ENCODE results near the gene NRCAM. TPM values are rescaled to one million over a fixed set of nuclear protein-coding genes. Genes with fewer than 3 reads are reported as not detected.

NRCAM gene
- total and polyA plus RNA-seq, 4 donors: 0.17 to 3.2 (median 0.64) TPM

GRCh38 chr7:108314049-108314448, 142.2 kb downstream of the NRCAM start:
- Histone ChIP-seq H3K4me1 (ENCODE audit: control insufficient read depth in 4 of 4, insufficient read depth in 4 of 4, low read length in 3 of 4) (no peaks in the 10 kb centered on the region), H3K9ac (ENCODE audit: low read depth in 1 of 2, low read length in 2 of 2) (no peak overlapping the region), H3K9me3 (ENCODE audit: control insufficient read depth in 4 of 4, low read length in 3 of 4) (no peaks in the 10 kb centered on the region), H3K36me3 (ENCODE audit: control insufficient read depth in 4 of 4, insufficient read depth in 3 of 4, low read depth in 1 of 4, low read length in 3 of 4) (no peaks in the 10 kb centered on the region), H3K27me3 (ENCODE audit: control insufficient read depth in 4 of 4, insufficient read depth in 4 of 4, low read length in 3 of 4) (no peaks in the 10 kb centered on the region), H3K27ac (ENCODE audit: low read depth in 1 of 2, low read length in 2 of 2) (no peak overlapping the region), H3K4me3 (ENCODE audit: low read depth in 1 of 3, low read length in 3 of 3) (no peak overlapping the region)
- WGBS: 88% methylated on average over 2 of the region's 2 CpGs
- no peak for DNase-seq (ENCODE audit: low spot score)
- TF ChIP-seq GABPA (IDR thresholded peaks at IDR 0.05 in 1 of 2, conservative IDR thresholded peaks at IDR 0.05 in 1 of 2) (no peak), ATF3 (IDR thresholded peaks at IDR 0.05) (no peak), HNF4G (IDR thresholded peaks at IDR 0.05) (no peak), NR2F2 (IDR thresholded peaks at IDR 0.05) (no peak)

GRCh38 chr7:108313086-108313485, 143.2 kb downstream of the NRCAM start:
- no peaks in the 10 kb centered on the region for H3K9me3 ChIP-seq (ENCODE audit: control insufficient read depth in 4 of 4, low read length in 3 of 4)
- H3K4me1 ChIP-seq (ENCODE audit: control insufficient read depth in 4 of 4, insufficient read depth in 4 of 4, low read length in 3 of 4): no peaks in the 10 kb centered on the region
- no peak for DNase-seq (ENCODE audit: low spot score)
- no peak overlapping the region for H3K27ac ChIP-seq (ENCODE audit: low read depth in 1 of 2, low read length in 2 of 2)
- H3K27me3 ChIP-seq (ENCODE audit: control insufficient read depth in 4 of 4, insufficient read depth in 4 of 4, low read length in 3 of 4): no peaks in the 10 kb centered on the region
- WGBS: 52% methylated on average over 3 of the region's 3 CpGs
- no peak overlapping the region for H3K4me3 ChIP-seq (ENCODE audit: low read depth in 1 of 3, low read length in 3 of 3)
- H3K36me3 ChIP-seq (ENCODE audit: control insufficient read depth in 4 of 4, insufficient read depth in 3 of 4, low read depth in 1 of 4, low read length in 3 of 4): no peaks in the 10 kb centered on the region
- no peak overlapping the region for H3K9ac ChIP-seq (ENCODE audit: low read depth in 1 of 2, low read length in 2 of 2)
- no peak for TF ChIP-seq TAF1 (conservative IDR thresholded peaks at IDR 0.05)
- no peak for TF ChIP-seq RXRA (IDR thresholded peaks at IDR 0.05)
- TF ChIP-seq YY1 (IDR thresholded peaks at IDR 0.05): no peak
- TF ChIP-seq CTCF (IDR thresholded peaks at IDR 0.05; ENCODE audit: low read depth, low read length, missing input control): no peak
- TF ChIP-seq NR2F2 (IDR thresholded peaks at IDR 0.05): no peak
- TF ChIP-seq ZBTB33 (IDR thresholded peaks at IDR 0.05): no peak
- no peak for TF ChIP-seq MAX (IDR thresholded peaks at IDR 0.05)
- TF ChIP-seq JUND (IDR thresholded peaks at IDR 0.05): no peak
- no peak for TF ChIP-seq SP1 (IDR thresholded peaks at IDR 0.05)
- no peak for TF ChIP-seq EGR1 (IDR thresholded peaks at IDR 0.05; ENCODE audit: low read depth in 2 of 2)
- TF ChIP-seq HNF4A (conservative IDR thresholded peaks at IDR 0.05): no peak
- no peak for TF ChIP-seq GABPA (IDR thresholded peaks at IDR 0.05 in 1 of 2, conservative IDR thresholded peaks at IDR 0.05 in 1 of 2)
- no peak for TF ChIP-seq RAD21 (IDR thresholded peaks at IDR 0.05)
- TF ChIP-seq FOXA1 (IDR thresholded peaks at IDR 0.05): no peak
- TF ChIP-seq HNF4G (IDR thresholded peaks at IDR 0.05): no peak
- TF ChIP-seq FOXA2 (IDR thresholded peaks at IDR 0.05): no peak

Data from liver (tissue), 9 donors.